OCI-LY7 (cell line): Measurements from ENCODE around the gene CUEDC1. TPM values are rescaled to one million over a fixed set of nuclear protein-coding genes. Genes with fewer than 3 reads are reported as not detected.

Experiments used
- BruUV-seq: library from RNA; stranded (reverse); fragments of 400-500 nt; replicated peaks from 2 replicates; lab custom pipeline; 2021; lab: Mats Ljungman, UMichigan
- CTCF ChIA-PET: fragments of 300-600 bp; sonication (Branson Sonifier 250); formaldehyde crosslinking; loops from one replicate; lab custom pipeline; 2022; ENCODE audit warnings: antibody characterized with exemption; ENCODE audit not compliant: unreplicated experiment; lab: Charles Lee
- POLR2A ChIA-PET: fragments of 300-600 bp; sonication (Branson Sonifier 250); formaldehyde crosslinking; loops from one replicate; lab custom pipeline; 2022; ENCODE audit warnings: antibody characterized with exemption; lab: Charles Lee
- DNase-seq: peaks from one replicate; pipeline ENCODE4 v3.0.0-alpha.2; 2015; ENCODE audit warnings: low spot score
- H2AFZ ChIP-seq: fragments of 200-600 bp; sonication (generic), shearing (Covaris generic); 2 replicates; pipeline ENCODE4 v1.6.1; 2014; ENCODE audit warnings: mild to moderate bottlenecking, antibody characterized with exemption, low read length, moderate library complexity
- H3K27ac ChIP-seq: fragments of 200-600 bp; sonication (generic); 2 replicates; pipeline ENCODE4 v1.5.1; 2014; ENCODE audit warnings: mixed run types, low read depth, mild to moderate bottlenecking, moderate library complexity, low read length, inconsistent platforms; ENCODE audit not compliant: poor library complexity, severe bottlenecking
- H3K36me3 ChIP-seq: fragments of 200-600 bp; sonication (generic); 2 replicates; pipeline ENCODE4 v1.6.1; 2014; ENCODE audit warnings: mild to moderate bottlenecking, antibody characterized with exemption, low read length, moderate library complexity, mixed read lengths; ENCODE audit not compliant: insufficient read depth
- H3K4me1 ChIP-seq: fragments of 200-600 bp; sonication (generic); 2 replicates; pipeline ENCODE4 v1.5.1; 2014; ENCODE audit warnings: mild to moderate bottlenecking, low read length; ENCODE audit not compliant: insufficient read depth, poor library complexity, severe bottlenecking
- H3K4me2 ChIP-seq: fragments of 200-600 bp; sonication (generic); 2 replicates; pipeline ENCODE4 v1.6.1; 2014; ENCODE audit warnings: mild to moderate bottlenecking, low read length
- H3K4me3 ChIP-seq: fragments of 200-600 bp; sonication (generic); 2 replicates; pipeline ENCODE4 v1.5.1; 2014; ENCODE audit warnings: mild to moderate bottlenecking, low read depth, low read length; ENCODE audit not compliant: poor library complexity, severe bottlenecking
- H3K79me2 ChIP-seq: fragments of 200-600 bp; sonication (generic); 2 replicates; pipeline ENCODE4 v1.6.1; 2016; ENCODE audit warnings: low read depth, mild to moderate bottlenecking, low read length, moderate library complexity, mixed read lengths; ENCODE audit not compliant: insufficient read depth
- H3K9me2 ChIP-seq: fragments of 200-600 bp; sonication (generic); 2 replicates; pipeline ENCODE4 v1.6.1; 2016; ENCODE audit warnings: mild to moderate bottlenecking, low read length, mixed read lengths; ENCODE audit not compliant: insufficient read depth
- H3K9me3 ChIP-seq: fragments of 200-600 bp; sonication (generic); 2 replicates; pipeline ENCODE4 v1.6.1; 2014; ENCODE audit warnings: mild to moderate bottlenecking, mixed run types, low read length, mixed read lengths
- H4K20me1 ChIP-seq: fragments of 200-600 bp; sonication (generic); 2 replicates; pipeline ENCODE4 v1.6.1; 2014; ENCODE audit warnings: mild to moderate bottlenecking, antibody characterized with exemption, low read length, moderate library complexity, mixed read lengths; ENCODE audit not compliant: insufficient read depth
- CTCF ChIP-seq: fragments of 200-600 bp; sonication (generic); conservative IDR thresholded peaks from 2 replicates; pipeline ENCODE4 v1.5.1; 2014; ENCODE audit warnings: mild to moderate bottlenecking, antibody characterized with exemption, low read length, moderate library complexity, mixed read lengths
- EZH2phosphoT487 ChIP-seq: fragments of 200-600 bp; sonication (generic); IDR thresholded peaks from 2 replicates; pipeline ENCODE4 v1.6.1; 2018; ENCODE audit warnings: low read depth, borderline replicate concordance, mild to moderate bottlenecking, mixed run types, antibody characterized with exemption, low read length, moderate library complexity, mixed read lengths
- intact Hi-C: fragments of 100-400 bp; cut with micrococcal nuclease; formaldehyde crosslinking; loops from one replicate; pipeline ENCODE4 v1.10.0; 2022; ENCODE audit not compliant: unreplicated experiment
- total RNA-seq, 2 experiments: library from RNA; depleted of rRNA in 1 of 2; stranded (reverse); fragments of >200 nt in 1 of 2; shearing (Covaris generic) in 1 of 2; gene quantifications; 2 replicates each; pipeline ENCODE4 v1.2.3, GENCODE V29; 2014 to 2022

CUEDC1 gene
- total RNA-seq, 2 experiments from 2014 or later = 0.74 TPM; not detected in 1

GRCh38 chr17:57985675-57985974 lies 30.4 kb upstream of the CUEDC1 start:
- H3K36me3 ChIP-seq = peaks cover 47% of the 10 kb centered on the region
- H3K4me2 ChIP-seq = peak overlapping the region; percentile 31; the same call in 1 of the 2 replicates
- no peaks in the 10 kb centered on the region for H3K9me3 ChIP-seq
- no TSS peak for BruUV-seq
- DNase-seq = no peak
- TF ChIP-seq CTCF = no peak
- no peak for TF ChIP-seq EZH2phosphoT487
- no peak overlapping the region for H2AFZ ChIP-seq
- intact Hi-C loops = loop anchor here (5.0 kb wide), 1 partner anchor 83 kb away; no protein-coding TSS in a partner anchor
- H3K79me2 ChIP-seq = peaks cover 48% of the 10 kb centered on the region
- CTCF ChIA-PET = no interaction called here
- H4K20me1 ChIP-seq = peaks cover 30% of the 10 kb centered on the region; the same call in 1 of the 2 replicates
- POLR2A ChIA-PET = interaction anchor here (0.6 to 2.4 kb wide), 9 partner anchors 10 to 802 kb away, joined by 3 to 10 read pairs (median 4); no protein-coding TSS in a partner anchor
- no peak overlapping the region for H3K27ac ChIP-seq
- H3K4me1 ChIP-seq = peaks cover 23% of the 10 kb centered on the region
- no peaks in the 10 kb centered on the region for H3K9me2 ChIP-seq
- H3K4me3 ChIP-seq = no peak overlapping the region

DNA sequence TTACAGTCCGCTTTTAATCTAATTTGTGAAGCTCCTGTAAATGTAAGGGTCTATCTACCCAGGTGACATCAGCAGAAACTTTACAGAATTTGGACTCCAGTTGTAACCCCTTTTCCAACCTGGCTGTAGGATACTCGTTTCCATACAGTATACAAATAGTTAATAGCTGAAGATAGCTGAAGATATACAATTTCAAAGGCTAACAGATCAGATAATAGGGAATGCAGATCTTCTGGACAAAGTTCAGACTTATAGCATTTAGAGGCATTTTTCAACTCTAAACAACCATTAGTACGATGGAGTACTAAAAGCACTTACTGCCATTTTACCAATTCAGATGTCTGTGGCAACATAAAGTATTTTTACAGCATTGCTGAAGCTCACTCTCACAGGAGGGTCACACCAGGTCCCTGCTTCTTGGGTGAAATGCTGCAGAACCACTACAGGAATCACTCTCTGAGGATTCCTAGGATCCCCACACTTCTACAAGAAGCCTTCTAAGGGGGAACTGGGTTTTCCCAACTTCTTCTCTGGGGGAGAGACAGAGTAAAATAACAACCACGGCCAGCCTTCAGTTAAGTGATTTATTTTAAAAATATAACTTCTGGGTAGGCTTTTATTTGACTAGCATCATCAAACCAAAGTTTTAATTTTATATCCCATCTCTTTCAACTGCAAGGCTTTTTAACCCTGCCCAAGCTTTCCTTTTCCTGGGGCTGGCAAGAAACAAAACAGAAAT lies 29.9 kb upstream of the CUEDC1 start:
- H3K9me2 ChIP-seq = no peaks in the 10 kb centered on the region
- no peak overlapping the region for H3K4me3 ChIP-seq
- intact Hi-C loops = loop anchor here (5.0 kb wide), 1 partner anchor 83 kb away; no protein-coding TSS in a partner anchor
- no peak for TF ChIP-seq CTCF
- TF ChIP-seq EZH2phosphoT487 = no peak
- POLR2A ChIA-PET = interaction anchor here (1.0 to 2.4 kb wide), 5 partner anchors 10 to 126 kb away, joined by 3 to 10 read pairs (median 4); no protein-coding TSS in a partner anchor
- peaks cover 30% of the 10 kb centered on the region; the same call in 1 of the 2 replicates for H4K20me1 ChIP-seq
- H3K9me3 ChIP-seq = no peaks in the 10 kb centered on the region
- CTCF ChIA-PET = no interaction called here
- BruUV-seq = no TSS peak
- H3K4me1 ChIP-seq = peaks cover 23% of the 10 kb centered on the region
- peaks cover 48% of the 10 kb centered on the region for H3K79me2 ChIP-seq
- H3K36me3 ChIP-seq = peaks cover 52% of the 10 kb centered on the region
- no peak overlapping the region for H3K27ac ChIP-seq
- DNase-seq = no peak
- H2AFZ ChIP-seq = no peak overlapping the region
- peak overlapping the region; percentile 31; the same call in 1 of the 2 replicates for H3K4me2 ChIP-seq
